ENCODE results near the gene SESTD1.

Gene SESTD1

GRCh38 chr2:179141206-179141605 is 123.4 kb downstream of the SESTD1 start:
- no peak overlapping the region for H3K4me3 Mint-ChIP-seq
- no peak overlapping the region for H3K27ac Mint-ChIP-seq
- no peaks in the 10 kb centered on the region for H3K9me3 Mint-ChIP-seq (ENCODE audit: low read depth)
- no peaks in the 10 kb centered on the region for H3K4me1 Mint-ChIP-seq (ENCODE audit: low read depth)
- no peaks in the 10 kb centered on the region for H3K36me3 Mint-ChIP-seq
- H3K27me3 Mint-ChIP-seq: no peaks in the 10 kb centered on the region

GRCh38 chr2:179140571-179140970 is 124.1 kb downstream of the SESTD1 start:
- Mint-ChIP-seq H3K27me3 (no peaks in the 10 kb centered on the region), H3K9me3 (ENCODE audit: low read depth) (no peaks in the 10 kb centered on the region), H3K4me1 (ENCODE audit: low read depth) (no peaks in the 10 kb centered on the region), H3K36me3 (no peaks in the 10 kb centered on the region), H3K27ac (no peak overlapping the region), H3K4me3 (no peak overlapping the region)

GRCh38 chr2:179139506-179139905 is 125.1 kb downstream of the SESTD1 start:
- no peaks in the 10 kb centered on the region for H3K27me3 Mint-ChIP-seq
- no peaks in the 10 kb centered on the region for H3K9me3 Mint-ChIP-seq (ENCODE audit: low read depth)
- H3K4me3 Mint-ChIP-seq: no peak overlapping the region
- no peaks in the 10 kb centered on the region for H3K36me3 Mint-ChIP-seq
- H3K27ac Mint-ChIP-seq: no peak overlapping the region
- no peaks in the 10 kb centered on the region for H3K4me1 Mint-ChIP-seq (ENCODE audit: low read depth)

GRCh38 chr2:179137200-179137759 is 127.4 kb downstream of the SESTD1 start:
- no peak overlapping the region for H3K4me3 Mint-ChIP-seq
- H3K4me1 Mint-ChIP-seq (ENCODE audit: low read depth): no peaks in the 10 kb centered on the region
- no peaks in the 10 kb centered on the region for H3K9me3 Mint-ChIP-seq (ENCODE audit: low read depth)

GRCh38 chr2:179133016-179133415 is 131.6 kb downstream of the SESTD1 start:
- Mint-ChIP-seq H3K27me3 (no peaks in the 10 kb centered on the region), H3K27ac (no peak overlapping the region), H3K36me3 (no peaks in the 10 kb centered on the region), H3K4me1 (ENCODE audit: low read depth) (no peaks in the 10 kb centered on the region), H3K9me3 (ENCODE audit: low read depth) (no peaks in the 10 kb centered on the region), H3K4me3 (no peak overlapping the region)

More at GRCh38 chr2:179137200-179137759, 127.4 kb downstream of the SESTD1 start:
- Mint-ChIP-seq H3K27ac (no peak overlapping the region), H3K27me3 (no peaks in the 10 kb centered on the region), H3K36me3 (no peaks in the 10 kb centered on the region)

DNA sequence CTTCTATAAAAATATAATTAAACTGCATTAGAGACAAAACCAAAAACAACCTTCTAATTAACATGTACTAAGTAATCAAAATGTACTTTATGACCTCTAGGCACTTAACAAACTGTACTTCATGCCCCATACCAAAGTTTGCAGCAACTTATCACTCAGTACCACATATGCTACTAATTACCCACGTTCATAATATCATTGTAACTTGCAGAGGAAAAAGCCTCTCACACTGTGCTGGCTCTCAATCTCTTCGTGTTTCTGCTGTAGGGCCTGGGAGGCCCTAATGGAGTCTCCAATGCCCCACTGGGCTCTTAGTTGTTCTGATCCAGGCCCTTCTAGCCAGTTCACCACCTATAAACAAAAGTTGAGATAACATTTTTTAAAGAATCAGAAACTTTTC is 132.6 kb downstream of the SESTD1 start:
- Mint-ChIP-seq H3K4me3 (no peak overlapping the region), H3K9me3 (ENCODE audit: low read depth) (no peaks in the 10 kb centered on the region), H3K4me1 (ENCODE audit: low read depth) (no peaks in the 10 kb centered on the region), H3K27me3 (no peaks in the 10 kb centered on the region), H3K36me3 (no peaks in the 10 kb centered on the region), H3K27ac (no peak overlapping the region)

DNA sequence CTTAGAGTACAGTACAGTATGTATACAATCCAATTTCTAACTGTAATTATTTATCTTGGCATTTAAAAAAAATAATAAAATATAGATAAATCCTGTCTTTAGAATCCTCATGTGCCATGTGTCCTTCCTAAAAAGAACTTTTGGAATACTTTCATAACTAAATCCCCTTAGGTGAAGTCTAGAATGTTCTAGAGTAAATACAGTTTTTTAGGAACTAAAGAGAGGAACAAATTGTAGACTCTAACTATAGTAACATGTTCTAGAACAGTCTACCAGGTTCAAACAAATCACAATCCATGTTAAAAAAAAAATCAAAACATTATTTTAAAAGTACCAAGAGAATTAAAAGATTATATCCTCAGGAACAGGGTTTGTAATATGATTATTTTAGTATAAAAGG is 134.1 kb downstream of the SESTD1 start:
- Mint-ChIP-seq H3K4me3 (no peak overlapping the region), H3K27me3 (no peaks in the 10 kb centered on the region), H3K36me3 (no peaks in the 10 kb centered on the region), H3K27ac (no peak overlapping the region), H3K9me3 (ENCODE audit: low read depth) (no peaks in the 10 kb centered on the region), H3K4me1 (ENCODE audit: low read depth) (no peaks in the 10 kb centered on the region)

GRCh38 chr2:179129574-179130238 is 134.9 kb downstream of the SESTD1 start:
- Mint-ChIP-seq H3K4me1 (ENCODE audit: low read depth) (no peaks in the 10 kb centered on the region), H3K9me3 (ENCODE audit: low read depth) (no peaks in the 10 kb centered on the region), H3K4me3 (no peak overlapping the region), H3K27ac (no peak overlapping the region), H3K27me3 (no peaks in the 10 kb centered on the region), H3K36me3 (no peaks in the 10 kb centered on the region)

DNA sequence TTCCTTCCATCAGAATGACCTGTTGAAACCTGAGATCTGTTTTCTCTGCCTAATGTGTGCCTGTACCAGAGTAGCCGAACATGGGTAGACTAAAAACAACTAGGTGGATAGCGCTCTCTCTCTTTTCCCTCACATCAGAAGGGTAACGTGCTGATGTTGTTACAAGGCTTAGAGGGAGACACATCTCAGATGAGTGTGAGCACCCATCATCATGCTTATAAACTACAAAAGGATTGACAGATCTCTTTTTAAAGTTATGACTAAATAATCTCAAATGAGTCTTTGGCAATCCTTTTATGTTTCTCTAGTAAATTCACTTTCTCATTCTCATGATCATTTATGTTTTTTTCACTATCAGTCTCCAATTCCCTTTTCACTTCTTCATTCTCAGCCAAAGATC is 139.2 kb downstream of the SESTD1 start:
- Mint-ChIP-seq H3K27ac (no peak overlapping the region), H3K4me1 (ENCODE audit: low read depth) (peaks cover 6% of the 10 kb centered on the region), H3K4me3 (no peak overlapping the region), H3K36me3 (peaks cover 1% of the 10 kb centered on the region), H3K9me3 (ENCODE audit: low read depth) (no peaks in the 10 kb centered on the region), H3K27me3 (no peaks in the 10 kb centered on the region)

DNA sequence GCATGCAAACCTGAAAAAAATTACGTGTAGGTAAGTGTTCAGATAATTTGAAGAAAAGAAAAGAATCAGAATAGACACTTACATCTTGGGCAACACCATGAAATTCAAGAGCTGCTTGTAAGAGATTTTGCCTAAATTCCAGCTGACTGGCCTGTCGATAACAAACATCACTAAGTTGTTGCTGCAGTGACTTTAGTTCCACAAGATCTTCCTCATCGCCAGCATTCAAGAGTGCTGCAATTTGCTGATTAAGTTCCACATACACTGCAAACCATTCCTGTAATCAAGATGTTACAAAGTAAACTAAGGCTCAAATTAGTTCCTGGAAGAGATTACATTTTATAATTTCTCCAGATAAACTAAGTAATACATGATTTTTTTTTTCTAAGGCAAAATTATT is 140.3 kb downstream of the SESTD1 start:
- H3K9me3 Mint-ChIP-seq (ENCODE audit: low read depth): no peaks in the 10 kb centered on the region
- peaks cover 3% of the 10 kb centered on the region for H3K36me3 Mint-ChIP-seq
- H3K4me1 Mint-ChIP-seq (ENCODE audit: low read depth): peaks cover 7% of the 10 kb centered on the region
- H3K27me3 Mint-ChIP-seq: no peaks in the 10 kb centered on the region
- H3K27ac Mint-ChIP-seq: no peak overlapping the region
- no peak overlapping the region for H3K4me3 Mint-ChIP-seq

GRCh38 chr2:179123272-179123662 is 141.4 kb downstream of the SESTD1 start:
- Mint-ChIP-seq H3K27ac (no peak overlapping the region), H3K9me3 (ENCODE audit: low read depth) (no peaks in the 10 kb centered on the region), H3K4me1 (ENCODE audit: low read depth) (peaks cover 7% of the 10 kb centered on the region), H3K4me3 (no peak overlapping the region), H3K36me3 (peaks cover 3% of the 10 kb centered on the region), H3K27me3 (no peaks in the 10 kb centered on the region)

- Mint-ChIP-seq H3K36me3 (no peaks in the 10 kb centered on the region), H3K9me3 (ENCODE audit: low read depth) (no peaks in the 10 kb centered on the region), H3K27ac (peak overlapping the region; percentile 65), H3K4me1 (ENCODE audit: low read depth) (peaks cover 41% of the 10 kb centered on the region), H3K4me3 (no peak overlapping the region), H3K27me3 (no peaks in the 10 kb centered on the region)
Measured at GRCh38 chr2:179107737-179108136, 156.9 kb downstream of the SESTD1 start.

DNA sequence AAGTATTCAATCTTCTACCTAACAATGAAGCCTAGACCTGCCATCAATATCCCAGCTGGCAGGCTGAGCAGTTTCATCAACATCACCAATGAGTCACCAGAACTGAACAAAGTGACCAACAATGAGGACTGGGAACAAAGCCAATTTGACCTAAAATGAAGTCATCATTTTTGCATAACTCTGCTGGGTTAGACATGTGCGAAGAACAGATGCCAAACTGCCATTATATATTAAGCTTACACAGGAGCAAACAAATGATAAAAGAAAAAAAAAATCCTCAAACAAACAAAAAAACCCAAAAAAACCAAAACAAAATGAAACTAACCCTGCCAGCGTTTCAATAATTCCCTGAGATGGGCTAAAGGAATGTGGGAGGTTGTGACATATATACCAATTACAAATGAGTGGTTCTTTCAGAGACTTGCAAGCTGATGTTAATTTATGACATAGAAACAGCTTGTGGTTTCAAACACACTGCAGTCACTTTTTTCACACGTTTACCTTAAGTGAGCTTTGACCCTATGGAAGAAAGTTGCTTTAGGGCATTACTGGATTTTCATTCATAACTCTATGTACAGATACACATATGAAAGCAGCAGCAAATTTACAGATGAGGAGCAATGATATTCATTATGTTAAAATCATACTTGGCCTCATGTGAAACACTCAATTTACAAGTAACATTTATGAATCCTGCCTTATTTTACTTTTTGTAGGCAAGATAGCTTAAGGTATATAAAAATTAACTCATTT is 157.8 kb downstream of the SESTD1 start:
- H3K9me3 Mint-ChIP-seq (ENCODE audit: low read depth): no peaks in the 10 kb centered on the region
- no peaks in the 10 kb centered on the region for H3K36me3 Mint-ChIP-seq
- no peaks in the 10 kb centered on the region for H3K27me3 Mint-ChIP-seq
- peaks cover 41% of the 10 kb centered on the region for H3K4me1 Mint-ChIP-seq (ENCODE audit: low read depth)
- H3K4me3 Mint-ChIP-seq: peak overlapping the region; percentile 38
- peak overlapping the region; percentile 56 for H3K27ac Mint-ChIP-seq

DNA sequence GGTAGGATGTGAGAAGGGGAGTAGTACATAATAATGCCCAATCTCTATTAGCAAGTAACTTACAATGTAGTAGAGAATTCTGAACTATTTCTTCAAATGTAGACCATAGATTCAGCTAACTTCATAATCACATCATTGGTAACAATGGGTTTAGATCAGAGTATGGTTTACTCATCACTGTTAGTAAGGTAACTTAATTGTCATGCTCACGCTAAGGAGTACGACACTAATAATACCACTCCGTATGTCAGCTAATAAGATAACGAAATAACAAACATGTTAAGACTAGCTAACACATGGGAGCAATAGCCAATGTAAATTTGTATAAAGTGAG is 158.3 kb downstream of the SESTD1 start:
- Mint-ChIP-seq H3K27ac (peak overlapping the region; percentile 56), H3K36me3 (no peaks in the 10 kb centered on the region), H3K9me3 (ENCODE audit: low read depth) (no peaks in the 10 kb centered on the region), H3K4me3 (no peak overlapping the region), H3K27me3 (no peaks in the 10 kb centered on the region), H3K4me1 (ENCODE audit: low read depth) (peaks cover 41% of the 10 kb centered on the region)

- no peaks in the 10 kb centered on the region for H3K36me3 Mint-ChIP-seq
- no peaks in the 10 kb centered on the region for H3K9me3 Mint-ChIP-seq (ENCODE audit: low read depth)
- no peak overlapping the region for H3K4me3 Mint-ChIP-seq
- H3K4me1 Mint-ChIP-seq (ENCODE audit: low read depth): peaks cover 39% of the 10 kb centered on the region
- no peaks in the 10 kb centered on the region for H3K27me3 Mint-ChIP-seq
- H3K27ac Mint-ChIP-seq: no peak overlapping the region
Measured at GRCh38 chr2:179104736-179105135, 159.9 kb downstream of the SESTD1 start.
